VCaP (cell line): ENCODE measurements around the gene CCL1.

ENCODE experiments used
- H3K27ac ChIP-seq: fragments of 450-650 bp; 2 replicates; pipeline ENCODE4 v1.5.1; 2017
- TF ChIP-seq, protein P1 (sequence below): fragments of 450-650 bp; conservative IDR thresholded peaks from 2 replicates; pipeline ENCODE4 v1.5.1; 2017; ENCODE audit warnings: mild to moderate bottlenecking, moderate library complexity

The CCL1 gene

GRCh38 chr17:34367486-34368195 lies 4.6 kb upstream of the CCL1 start:
- TF ChIP-seq, protein P1, sequence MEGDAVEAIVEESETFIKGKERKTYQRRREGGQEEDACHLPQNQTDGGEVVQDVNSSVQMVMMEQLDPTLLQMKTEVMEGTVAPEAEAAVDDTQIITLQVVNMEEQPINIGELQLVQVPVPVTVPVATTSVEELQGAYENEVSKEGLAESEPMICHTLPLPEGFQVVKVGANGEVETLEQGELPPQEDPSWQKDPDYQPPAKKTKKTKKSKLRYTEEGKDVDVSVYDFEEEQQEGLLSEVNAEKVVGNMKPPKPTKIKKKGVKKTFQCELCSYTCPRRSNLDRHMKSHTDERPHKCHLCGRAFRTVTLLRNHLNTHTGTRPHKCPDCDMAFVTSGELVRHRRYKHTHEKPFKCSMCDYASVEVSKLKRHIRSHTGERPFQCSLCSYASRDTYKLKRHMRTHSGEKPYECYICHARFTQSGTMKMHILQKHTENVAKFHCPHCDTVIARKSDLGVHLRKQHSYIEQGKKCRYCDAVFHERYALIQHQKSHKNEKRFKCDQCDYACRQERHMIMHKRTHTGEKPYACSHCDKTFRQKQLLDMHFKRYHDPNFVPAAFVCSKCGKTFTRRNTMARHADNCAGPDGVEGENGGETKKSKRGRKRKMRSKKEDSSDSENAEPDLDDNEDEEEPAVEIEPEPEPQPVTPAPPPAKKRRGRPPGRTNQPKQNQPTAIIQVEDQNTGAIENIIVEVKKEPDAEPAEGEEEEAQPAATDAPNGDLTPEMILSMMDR, result no peak
- no peak overlapping the region for H3K27ac ChIP-seq

DNA sequence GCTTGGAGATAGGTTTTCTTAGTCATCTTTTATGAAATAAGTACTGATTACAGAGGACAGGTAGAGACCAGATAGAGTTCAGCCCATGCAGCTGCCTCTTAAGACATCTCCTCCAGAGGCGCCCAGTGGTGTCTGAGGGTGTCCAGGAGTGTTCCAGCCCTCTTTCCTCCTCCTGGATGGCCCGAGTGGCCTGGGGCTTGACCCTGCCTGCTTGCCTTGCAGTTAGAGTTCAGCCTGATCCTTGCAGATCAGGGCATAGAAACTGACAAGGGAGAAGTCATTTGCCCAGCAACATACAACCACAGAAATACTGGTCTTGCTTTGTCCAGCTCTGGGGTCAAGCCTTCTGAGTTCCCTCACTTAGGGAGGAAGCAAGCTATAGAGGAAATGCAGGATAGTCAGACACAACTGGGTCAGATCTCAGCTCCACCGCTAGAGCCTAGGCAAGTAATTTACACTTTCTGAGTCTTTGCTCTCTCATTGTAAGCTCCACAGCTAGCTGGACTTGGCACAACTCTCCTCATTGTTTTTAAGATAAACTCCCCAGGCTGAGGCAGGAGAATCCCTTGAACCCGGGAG lies 3.6 kb upstream of the CCL1 start:
- no peak overlapping the region for H3K27ac ChIP-seq
- TF ChIP-seq, protein P1, result no peak

- no peak overlapping the region for H3K27ac ChIP-seq
- TF ChIP-seq, protein P1, result no peak
These were observed 3.0 kb upstream of the CCL1 start for GRCh38 chr17:34366010-34366409.

- TF ChIP-seq, protein P1, result no peak
- H3K27ac ChIP-seq, result no peak overlapping the region
These were observed 2.3 kb upstream of the CCL1 start for GRCh38 chr17:34365340-34365739.

- no peak overlapping the region for H3K27ac ChIP-seq
- TF ChIP-seq, protein P1, result no peak
These were observed 1.7 kb upstream of the CCL1 start for GRCh38 chr17:34364751-34365150.

DNA sequence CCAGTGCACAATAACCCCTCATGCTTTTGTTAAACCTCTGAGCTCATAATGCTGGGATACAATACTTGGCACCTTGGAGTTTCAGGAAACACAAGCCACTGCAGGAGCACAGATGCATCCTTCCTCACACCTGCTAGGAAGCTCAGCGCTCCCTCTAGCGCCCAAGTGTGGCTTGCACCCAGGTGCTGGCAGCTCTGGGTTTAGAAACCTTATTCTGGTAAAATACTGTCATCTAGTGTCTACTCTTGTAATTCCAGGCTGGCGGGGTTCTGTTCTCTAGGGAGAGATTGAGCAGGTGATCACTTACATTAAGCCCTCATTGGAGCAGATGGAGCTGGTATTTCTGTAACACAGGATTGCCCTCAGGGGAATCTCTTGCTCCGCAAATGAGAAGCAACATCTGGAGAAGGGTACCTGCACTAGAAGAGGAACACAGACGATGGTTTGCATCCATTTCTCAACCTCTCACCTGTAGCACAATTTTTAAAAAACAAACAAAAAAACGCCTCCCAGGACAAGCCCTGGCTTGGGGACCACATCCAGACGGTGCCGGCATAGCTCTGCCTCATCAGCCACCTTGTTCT lies 1.5 kb downstream of the CCL1 start:
- H3K27ac ChIP-seq, result no peak overlapping the region
- TF ChIP-seq, protein P1, result peak; percentile 100

GRCh38 chr17:34360601-34361270 lies 2.3 kb downstream of the CCL1 start:
- TF ChIP-seq, protein P1, result no peak
- H3K27ac ChIP-seq, result no peak overlapping the region
